Stimulated activated CD8-positive, alpha-beta memory T cell treated with anti-CD3 and anti-CD28 coated beads, Interleukin-15, amount 100 ng/mL, for 48 hours (primary cell): ENCODE data around the gene MS4A4A.
"Not testable (repeated sequence)": the region's sequence is repeated elsewhere in the genome, so short reads cannot be mapped to it uniquely, and the experiment has no call there.

Source experiments
- DNase-seq, 2 donors: peaks; one replicate each; pipeline ENCODE4 v3.0.0-alpha.2; 2020; ENCODE audit warnings: low read depth in 2 of 2

The MS4A4A gene

DNA sequence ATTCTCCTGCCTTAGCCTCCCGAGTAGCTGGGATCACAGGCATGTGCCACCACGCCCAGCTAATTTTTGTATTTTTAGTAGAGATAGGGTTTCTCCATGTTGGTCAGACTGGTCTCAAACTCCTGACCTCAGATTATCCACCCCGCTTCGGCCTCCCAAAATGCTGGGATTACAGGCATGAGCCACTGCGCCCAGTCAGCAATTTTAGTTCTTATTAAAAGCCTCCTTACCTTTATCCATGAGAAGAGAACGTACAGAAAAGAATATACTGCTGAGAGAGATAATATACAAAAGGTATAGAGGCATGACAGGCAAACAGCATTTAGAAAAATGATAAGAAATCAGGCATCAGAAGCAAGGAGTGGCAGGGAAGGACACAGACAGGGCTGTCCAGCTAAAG, 21.4 kb downstream of the MS4A4A start:
- not testable (repeated sequence) for DNase-seq

DNA sequence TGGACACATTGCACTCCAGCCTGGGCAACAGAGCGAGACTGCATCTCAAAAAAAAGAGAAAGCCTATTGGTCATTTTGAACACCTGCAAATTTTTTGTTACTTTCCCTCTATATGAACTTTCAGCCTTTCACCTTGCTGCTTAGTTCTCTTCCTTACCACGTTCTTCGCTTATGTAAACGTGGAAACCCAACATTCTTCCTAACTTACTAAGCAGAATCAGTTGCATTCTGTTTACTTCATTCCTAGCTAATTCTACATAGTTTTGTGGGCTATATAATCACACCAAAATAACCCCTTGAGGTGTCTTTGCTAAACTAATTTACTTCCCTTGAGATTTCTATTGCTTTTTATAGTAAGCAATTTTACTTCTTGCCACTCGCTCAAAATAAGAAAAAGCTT, 23.2 kb downstream of the MS4A4A start:
- DNase-seq, result no peak

DNA sequence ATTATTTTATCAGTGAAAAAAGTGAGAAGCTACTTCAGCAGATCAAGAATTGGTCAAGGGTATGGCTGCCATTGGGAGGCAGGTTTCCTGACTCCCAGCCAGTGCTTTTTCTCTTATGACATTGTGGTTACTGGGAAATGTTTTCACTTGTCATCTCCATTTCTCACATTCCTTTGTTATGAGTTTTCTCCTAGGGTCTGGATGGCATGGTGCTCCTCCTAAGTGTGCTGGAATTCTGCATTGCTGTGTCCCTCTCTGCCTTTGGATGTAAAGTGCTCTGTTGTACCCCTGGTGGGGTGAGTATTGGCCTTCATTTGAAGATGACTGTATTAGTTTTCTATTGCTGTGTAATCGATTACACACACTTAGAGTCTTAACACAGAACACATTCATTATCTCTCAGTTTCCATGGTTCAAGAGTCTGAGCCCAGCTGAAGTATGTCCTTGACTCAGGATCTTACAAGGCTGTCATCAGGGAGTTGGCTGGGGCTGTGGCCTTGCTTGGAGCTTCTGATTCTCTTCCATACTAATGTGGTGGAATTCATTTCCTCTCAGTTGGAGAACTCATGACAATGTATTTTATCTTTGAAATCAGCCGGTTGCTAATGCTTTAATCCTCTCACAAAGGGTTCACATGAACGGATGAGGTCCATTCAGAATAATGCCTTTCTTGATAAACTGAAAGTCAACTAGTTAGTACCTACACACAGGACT, 25.6 kb downstream of the MS4A4A start:
- no peak for DNase-seq

DNA sequence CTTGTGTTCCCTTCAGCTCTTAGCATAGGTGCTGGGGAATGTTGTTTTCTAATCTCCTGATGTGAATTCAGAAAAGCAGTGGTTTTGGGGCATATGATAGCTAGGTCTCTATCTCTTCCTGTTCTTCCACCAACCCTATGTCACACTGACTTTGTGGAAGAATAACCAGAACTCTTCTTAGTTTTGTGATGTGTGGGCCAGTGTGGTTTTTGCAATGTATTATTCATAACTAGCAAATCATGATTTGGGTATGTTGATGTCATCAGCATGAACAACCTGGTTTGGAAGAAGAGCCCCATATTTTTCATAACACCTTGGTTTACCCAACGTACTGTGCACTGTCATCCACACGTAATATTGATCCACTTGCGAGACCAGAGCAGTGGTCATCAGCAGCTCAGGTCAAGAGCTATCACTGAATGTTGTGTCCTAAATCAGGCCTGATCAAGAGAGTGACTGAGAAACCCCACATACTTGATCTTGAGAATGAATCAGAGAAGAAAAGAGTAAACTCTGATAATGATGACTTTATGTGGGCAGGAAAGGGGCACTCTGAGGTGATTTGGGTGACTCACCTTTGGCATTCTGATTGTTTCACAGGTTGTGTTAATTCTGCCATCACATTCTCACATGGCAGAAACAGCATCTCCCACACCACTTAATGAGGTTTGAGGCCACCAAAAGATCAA, 27.2 kb downstream of the MS4A4A start:
- DNase-seq, result peak; percentile 8 to 12

DNA sequence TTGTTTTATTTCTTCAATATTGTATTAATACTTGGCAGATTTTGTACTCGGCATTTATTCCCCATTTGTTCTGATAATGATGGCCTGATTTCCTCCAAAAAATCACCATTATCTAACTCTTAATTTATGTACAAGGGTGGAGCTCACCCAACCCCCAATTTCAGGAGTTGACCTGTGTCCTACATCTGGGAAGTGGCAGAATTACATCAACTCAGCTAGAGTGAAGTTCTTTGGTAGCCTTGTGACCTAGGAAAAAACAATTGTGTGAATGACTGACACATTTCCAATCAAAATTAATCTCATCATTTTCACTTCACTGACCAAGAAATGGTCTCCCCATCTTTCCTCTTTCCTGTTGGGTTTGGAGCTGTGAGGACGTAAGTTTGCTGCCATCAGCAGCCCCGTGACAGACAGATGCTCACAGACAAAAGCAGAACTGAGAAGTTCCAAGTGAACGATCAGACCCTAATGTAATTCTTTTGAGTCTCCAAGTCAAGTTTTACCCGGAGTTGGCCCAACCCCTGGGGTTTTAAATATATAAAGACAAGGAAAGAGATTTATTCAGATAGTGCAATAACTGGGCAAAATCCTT, 30.0 kb downstream of the MS4A4A start:
- DNase-seq, result no peak

DNA sequence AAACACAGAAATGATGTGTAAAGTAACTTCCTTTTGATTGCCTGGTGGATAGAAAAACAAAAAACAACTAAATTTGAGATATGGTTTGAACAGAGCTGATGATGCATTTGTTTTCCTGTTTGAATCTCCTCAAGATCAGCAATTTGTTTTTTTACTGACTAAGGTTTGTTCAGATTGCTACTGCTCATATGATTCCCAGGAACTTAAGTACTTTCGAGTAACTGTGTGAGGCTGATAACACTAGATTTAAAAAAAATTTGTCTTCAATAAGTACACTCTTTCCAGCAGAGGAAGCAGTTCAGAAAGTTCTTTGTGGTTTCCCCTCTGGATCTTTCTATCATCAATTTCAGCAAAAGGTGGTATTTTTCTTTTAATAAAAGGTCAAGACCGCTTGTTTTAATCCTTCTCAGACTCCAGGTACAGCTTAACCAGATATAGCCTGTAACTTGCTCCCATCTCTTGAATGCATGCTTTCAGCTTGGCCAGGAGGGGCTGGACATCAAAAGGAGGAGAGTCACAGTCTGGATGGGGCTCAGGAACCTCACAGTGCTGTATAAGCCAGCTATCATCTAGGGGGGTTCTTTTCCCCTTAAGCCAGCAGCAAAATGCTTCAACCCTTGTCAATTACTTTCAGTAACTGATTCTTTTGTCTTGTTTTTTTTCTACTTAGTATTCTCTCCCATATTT, 34.3 kb downstream of the MS4A4A start:
- DNase-seq, result no peak

DNA sequence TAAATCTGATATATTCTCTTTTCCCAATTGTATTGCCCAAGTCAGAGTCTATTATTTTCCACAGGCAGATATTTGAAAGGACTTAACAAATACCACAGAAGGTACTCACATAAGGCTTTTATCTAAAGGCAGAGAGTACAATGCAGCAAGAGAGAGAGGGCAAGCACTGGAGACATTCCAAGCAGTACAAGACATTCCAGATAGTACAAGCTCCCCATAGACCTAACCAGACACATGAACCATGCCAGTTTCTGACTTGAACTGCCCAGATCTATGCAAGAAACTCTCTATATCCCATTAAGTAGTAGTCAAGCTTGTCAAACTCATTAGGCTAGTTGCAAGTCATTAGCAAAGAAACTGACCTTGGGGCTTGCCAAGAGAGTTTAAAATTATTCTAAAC, 35.4 kb downstream of the MS4A4A start:
- no peak for DNase-seq

DNA sequence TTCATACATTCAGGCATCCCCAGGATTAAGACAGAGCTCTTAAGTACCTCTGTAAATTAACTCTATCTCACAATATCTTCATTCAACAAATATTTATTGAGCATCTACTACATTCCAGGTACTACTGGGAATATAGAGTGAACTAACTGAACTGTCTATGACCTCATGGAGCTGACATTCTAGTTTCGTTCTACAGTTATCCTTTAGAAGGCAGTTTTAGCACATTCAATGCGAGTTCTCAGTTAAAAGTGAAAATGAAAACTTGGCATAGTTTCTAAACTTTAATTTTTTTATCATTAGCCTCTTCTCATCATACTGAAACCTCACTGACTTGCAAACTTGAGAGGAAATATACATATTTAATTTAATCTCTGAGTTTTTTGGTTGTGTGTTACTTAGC, 35.9 kb downstream of the MS4A4A start:
- DNase-seq, result no peak

DNA sequence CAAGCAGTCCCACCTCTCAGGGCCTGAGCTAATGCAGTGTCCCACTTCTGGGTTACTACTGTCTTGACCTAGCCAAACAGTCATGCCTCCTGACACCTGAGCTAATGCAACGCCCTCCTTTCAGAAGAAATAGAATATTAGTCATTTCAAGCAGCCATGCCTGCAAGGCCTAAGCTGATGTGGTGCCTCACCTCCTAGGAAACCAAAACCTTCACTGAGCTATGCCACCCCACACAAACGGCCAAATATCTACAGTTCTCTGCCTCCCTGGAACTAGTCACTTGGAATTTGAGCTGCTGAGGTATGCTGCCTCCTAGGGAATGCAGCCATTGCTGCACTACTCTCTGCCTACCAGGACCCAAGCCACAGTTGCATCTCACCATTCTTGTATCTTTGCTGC, 38.3 kb downstream of the MS4A4A start:
- no peak for DNase-seq

DNA sequence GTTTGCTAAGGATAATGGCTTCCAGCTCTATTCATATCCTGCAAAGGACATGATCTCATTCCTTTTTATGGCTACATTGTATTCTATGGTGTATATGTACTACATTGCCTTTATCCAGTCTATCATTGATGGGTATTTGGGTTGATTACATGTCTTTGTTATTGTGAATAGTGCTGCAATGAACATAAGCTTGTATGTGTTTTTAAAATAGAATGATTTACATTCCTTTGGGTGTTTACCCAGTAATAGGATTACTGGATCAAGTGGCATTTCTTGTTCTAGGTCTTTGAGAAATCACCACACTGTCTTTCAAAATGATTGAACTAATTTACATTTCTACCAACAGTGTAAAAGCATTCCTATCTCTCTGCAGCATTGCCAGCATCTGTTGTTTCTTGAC, 40.6 kb downstream of the MS4A4A start:
- no peak for DNase-seq

DNA sequence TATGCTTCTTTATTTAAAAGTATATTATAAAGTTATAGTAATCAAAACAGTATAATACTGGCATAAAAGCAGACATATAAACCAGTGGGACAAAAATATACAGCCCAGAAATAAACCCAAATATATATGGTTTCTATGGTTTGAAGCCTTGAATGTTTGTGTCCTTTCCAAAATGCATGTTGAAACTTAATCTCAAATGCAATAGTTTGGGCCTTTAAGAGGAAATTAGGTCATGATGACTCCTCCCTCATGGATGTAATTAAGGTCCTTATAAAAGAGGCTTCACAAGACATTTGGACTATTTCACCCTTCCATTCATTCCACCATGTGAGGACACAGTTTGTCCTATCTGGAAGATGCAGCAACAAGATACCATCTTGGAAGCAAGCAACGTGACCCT, 46.5 kb downstream of the MS4A4A start, which contains the start of gene MS4A6E:
Gene MS4A6E (plus strand): TSS at position 301 of the 400 bp plus-strand sequence. CDS start 7,641 bp downstream, outside the sequence.
- DNase-seq, result no peak

DNA sequence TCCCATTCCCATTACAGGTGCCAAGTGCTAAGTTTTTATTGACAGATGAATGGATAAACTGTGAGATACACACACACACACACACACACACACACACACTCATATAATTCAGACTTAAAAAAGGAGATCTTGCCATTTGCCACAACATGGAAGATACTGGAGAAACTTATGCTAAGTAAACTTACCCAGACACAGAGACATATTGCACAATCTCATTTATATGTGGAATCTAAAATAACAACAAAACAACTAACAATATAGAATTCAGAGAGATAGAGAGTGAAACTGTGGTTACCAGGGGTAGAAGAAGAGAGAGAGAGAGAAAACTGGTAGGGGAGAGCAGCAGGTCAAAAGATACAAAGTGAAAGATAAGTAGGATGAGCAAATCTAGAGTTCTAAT, 48.0 kb downstream of the MS4A4A start:
- DNase-seq, result no peak

DNA sequence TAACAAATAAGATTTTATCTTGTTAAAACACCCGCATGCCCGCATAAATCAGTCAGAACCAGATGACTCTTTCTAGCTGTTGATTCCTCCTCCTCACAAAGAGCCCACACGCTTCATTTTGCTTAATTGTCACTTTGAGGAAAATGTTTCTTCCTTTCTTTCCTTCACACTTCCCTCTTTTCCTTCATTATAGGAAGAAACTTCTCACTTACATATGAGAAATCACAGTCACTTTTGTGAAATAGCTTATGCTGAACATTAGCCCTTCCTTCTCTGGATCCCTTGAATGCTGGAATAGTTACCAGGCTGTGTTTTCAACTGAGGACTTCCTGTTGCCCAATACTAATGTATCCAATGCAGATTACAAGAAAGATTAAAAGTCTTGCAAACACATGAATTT, 52.4 kb downstream of the MS4A4A start:
- no peak for DNase-seq

DNA sequence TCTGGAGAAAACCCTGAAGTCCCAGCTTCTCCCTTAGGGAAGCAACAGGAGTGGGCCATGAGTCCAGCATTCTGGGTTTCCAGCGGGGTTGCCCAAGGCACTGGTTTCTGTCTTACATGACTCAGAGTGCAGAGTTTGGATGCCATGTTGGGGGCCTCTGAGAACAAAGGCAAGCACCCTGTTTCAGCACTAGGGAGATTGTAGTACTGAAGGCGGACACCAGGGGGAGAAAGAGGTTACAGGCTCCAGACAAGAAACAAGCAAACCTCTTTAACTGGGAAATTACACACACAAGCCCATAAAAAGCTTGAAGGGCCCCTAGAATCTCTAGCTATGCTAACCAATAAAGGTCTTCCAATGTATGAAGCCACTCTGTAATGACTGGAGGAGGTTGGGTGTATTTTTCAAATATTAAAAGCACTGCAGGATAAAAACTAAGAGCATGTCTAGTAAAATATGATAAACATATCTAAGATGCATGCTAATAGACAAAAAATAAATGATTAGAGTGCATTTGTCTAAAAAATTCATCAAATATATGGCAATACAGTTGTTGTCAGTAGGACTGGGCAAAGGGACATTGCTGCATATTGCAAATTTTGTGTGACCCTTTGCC, 53.6 kb downstream of the MS4A4A start:
- DNase-seq, result peak; percentile 36 to 43

DNA sequence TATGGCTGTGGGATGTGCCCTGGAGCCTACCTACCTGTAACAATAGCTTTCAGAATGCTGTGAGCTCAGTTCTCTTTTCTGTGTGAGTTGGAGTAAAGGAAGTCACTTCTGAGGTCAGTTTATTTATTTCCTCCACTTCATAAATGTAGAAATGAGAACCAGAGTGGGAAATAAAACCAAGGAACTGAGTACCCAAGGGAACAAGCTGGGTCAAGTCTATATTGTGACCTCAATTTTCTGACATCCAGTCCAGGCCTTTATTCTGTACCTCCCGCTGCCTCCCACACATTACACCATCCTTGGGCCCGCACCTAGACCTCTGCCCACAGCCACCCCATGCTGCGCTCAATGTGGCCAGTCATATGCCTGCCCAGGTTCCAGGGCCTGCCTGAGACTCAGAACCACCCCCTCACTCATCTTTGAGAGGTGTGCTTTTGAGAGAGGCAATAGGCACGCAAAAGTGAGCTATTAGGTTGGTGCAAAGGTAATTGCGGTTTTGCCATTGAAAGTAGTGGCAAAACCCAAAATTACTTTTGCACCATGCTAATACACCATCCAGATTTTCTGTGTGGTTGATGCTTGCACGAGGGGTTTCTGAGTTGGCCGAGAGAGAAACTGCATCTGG, 56.4 kb downstream of the MS4A4A start:
- DNase-seq, result no peak

DNA sequence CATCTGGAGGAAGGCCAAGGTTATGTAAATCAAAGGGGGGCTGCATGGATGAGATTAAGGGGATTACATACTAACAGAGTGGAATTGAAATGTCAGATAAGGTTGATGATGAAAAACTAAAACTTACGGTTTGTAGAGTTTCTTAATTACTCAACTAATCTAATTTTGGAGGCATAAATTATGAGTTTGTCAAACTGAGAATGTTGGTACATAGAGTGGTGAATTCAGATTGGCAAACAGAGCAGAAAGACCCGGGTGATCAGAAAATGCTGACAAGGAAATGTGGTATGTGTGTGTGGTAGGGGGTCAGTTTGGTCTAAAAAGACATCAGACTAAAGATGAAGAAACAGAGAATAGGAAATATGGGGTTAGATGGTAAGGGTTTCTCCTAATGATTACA, 57.6 kb downstream of the MS4A4A start:
- DNase-seq, result no peak

DNA sequence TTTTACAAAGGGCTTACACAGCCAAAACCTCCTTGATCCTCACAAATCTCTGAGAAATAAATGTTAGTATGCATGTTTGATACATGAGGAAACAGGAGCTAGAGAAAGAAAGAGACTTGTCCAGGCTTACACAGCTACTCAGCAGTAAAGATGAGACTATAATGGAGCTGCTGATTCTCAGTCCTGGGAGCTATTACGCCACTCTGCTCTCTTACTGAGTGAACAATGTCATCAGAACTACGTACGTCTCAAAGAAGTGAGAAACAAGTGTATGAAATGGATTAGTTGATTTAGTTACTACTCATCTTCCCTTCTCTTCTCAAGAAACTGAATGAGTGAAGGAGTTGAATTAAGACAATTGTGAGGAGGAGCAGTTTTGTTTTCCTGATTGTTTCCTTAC, 58.9 kb downstream of the MS4A4A start:
- DNase-seq, result no peak

DNA sequence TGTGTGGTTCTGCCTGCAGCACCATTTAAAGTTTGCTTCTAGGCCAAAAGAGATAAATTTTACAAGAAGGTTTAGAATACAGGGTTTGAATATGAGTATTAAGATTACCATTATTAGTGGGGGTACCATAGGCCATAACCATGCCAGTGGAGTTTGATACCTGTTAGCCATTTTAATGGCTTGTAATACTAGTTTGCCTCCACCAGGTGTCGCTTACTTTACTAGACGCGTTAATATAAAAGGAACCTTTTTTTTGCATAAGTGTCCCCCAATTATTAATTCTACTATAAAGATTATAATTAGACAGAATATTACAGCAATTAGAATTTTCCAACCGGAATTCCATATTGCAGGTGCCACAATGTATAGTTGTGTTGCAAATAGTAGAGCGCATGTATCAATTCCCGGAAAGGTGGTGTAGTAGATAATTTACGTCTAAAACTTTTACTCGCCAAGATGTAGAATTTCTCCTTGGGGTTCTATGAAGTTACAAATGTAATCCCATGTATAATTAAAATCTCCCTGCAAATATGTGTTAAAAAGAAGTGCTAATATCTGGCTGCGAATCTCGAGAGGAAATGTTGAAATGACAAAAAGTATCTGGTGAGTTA, 62.7 kb downstream of the MS4A4A start:
- no peak for DNase-seq

DNA sequence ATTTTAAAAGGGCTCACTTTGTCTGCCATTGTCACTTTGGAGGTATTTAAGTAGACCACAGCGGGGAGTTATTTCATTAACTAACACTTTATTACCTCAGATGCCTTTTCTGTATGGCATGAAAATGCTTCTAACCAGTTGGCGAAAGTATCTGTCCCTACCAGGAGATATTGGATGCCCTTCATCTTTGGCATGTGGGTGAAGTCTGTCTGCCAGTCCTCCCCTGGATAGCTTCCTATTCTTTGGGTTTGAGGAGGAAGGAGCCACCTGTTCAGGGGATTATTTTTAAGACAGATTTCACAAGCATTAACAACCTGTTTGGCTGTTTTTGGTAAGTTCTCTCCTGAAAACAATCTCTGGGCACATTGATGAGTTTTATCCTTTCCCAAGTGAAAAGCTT, 63.7 kb downstream of the MS4A4A start:
- no peak for DNase-seq

DNA sequence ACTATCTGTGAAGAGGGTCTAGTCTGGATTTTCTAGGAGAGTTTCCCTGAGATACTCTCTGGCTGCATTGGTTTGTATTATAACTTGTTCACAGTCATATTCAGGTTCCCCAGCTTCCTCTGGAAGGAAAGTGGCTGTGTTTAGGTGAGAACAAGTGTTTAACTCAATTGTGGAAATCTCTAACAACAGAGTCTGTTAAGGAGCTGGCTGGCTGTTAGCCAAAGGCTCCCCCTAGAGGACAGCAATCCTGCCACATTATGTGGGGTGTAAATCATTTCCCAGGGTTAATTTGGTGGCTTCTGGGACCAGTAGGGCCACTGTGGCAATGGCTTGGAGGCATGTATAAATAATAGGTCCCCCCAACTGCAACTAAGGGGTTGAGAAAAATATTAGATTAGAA, 65.0 kb downstream of the MS4A4A start:
- no peak for DNase-seq

DNA sequence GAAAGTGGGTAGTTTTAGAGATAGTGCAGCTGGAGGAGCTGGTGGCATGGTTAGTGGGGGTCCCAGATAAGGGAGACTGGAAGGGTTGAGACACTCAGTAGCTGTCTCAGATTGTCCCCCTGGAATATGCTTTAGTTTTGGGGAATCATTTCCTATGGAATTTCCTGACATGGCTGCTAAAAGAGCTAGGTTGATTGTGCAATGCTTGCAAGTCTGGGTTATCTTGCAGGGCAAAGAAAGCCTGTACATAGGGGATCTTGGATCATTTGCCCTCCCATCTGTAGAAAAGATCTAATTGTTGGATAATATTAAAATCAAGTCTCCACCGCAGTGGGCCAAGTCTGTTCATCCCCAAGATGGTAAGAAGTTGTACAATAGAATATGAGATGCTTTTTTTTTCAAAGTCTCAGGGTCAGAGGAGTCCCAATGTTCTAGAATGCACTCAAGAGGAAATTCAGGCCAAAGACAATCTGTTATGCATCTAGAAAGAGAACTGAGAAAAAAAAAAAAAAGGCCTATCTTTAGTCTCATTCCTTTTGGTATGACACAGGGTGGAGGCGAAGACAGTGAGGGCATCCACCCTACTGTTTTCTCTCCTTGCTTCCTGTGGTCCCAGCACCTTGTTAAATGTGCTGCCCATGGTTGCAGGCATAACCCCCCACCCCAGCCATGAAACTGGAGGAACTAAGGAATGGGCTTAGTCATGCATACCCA, 66.8 kb downstream of the MS4A4A start:
- DNase-seq, result no peak
